Stimulated activated CD8-positive, alpha-beta memory T cell treated with anti-CD3 and anti-CD28 coated beads, Interleukin-4, amount 100 ng/mL, for 4 hours (primary cell): ENCODE data around the gene RNU2-63P.
"Not testable (repeated sequence)": the region's sequence is repeated elsewhere in the genome, so short reads cannot be mapped to it uniquely, and the experiment has no call there.

Experiments used
- DNase-seq, 2 donors: peaks; one replicate each; pipeline ENCODE4 v3.0.0-alpha.2; 2020; ENCODE audit warnings: low read depth in 2 of 2, low spot score in 1 of 2

RNU2-63P gene

GRCh38 chr2:88016086-88016959 lies at the start of gene RNU2-63P:
RNU2-63P (minus strand) TSS chr2:88016547.
- DNase-seq: peak; percentile 47 to 58

DNA sequence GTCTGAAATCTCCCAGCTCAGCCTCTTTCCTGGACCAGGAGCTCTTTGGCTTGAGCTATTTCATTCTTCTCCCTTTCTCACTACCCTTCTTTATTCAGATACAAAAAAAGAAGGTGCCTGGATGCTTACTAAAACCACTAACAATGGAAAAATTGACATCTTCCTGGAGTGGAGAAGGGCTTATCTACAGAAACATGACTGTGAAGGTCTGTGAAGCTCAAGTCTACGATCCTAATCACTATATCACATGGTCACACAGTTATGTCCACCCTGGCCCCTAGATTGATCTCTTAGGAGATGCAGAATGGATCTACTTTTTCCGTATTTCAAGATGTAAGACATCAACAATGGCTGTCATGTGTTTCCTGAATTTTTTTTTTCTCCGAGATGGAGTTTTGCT lies 44.9 kb upstream of the RNU2-63P start:
- no peak for DNase-seq

DNA sequence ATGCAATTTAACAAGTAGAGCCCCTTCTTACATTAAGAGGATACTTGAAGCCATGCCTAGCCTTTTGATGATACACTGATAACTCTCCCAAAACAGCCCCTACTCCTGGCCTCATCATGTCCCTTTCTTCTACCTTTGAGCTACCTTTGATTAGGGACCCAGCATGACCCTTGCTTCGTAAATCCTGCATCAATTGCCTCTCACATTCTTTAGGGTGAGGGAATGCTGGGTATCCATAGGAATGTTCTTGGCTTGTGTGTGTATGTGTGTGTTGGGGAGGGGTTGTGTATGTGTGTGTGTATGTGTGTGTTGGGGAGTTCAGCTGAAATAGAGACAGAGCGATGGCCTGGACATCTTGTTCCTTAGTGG lies 44.5 kb upstream of the RNU2-63P start:
- no peak for DNase-seq

DNA sequence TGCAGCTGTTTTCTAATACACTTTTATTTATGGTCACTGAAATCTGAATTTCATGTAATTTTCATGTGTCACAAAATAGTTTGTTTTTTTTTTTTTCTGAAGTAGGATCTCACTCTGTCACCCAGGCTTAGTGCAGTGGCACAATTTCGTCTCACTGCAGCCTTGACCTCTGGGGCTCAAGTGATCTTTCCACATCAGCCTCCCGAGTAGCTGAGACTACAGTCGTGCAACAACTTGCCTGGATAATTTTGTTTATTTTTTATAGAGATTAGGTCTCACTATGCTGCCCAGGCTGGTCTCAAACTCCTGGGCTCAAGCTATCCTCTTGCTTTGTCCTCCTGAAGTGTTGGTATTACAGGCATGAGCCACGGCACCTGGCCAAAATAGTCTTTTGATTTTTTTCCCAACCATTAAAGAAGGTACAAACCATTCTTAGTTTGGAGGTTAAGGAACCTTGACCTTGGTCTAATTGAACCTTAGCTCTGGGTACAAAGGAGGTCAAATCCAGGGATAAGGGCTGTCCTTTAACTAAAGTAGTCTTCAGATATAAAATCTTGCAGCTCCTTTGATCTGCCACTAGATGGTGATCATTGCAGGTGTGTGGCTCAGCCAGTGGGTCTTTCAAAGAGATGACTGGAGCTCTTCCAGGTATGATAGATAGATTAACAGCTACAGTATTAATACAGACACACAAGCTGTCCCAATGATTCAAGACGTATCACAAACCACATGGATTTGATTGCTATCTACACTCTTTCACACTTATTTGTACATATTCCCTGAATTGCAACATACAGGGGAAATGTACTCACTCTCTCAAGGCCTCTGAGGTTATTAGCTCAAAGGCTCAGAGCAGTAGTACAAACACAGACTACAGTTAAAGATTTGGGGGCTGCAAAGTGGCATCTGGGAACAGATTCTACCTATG lies 43.9 kb upstream of the RNU2-63P start:
- DNase-seq: no peak

DNA sequence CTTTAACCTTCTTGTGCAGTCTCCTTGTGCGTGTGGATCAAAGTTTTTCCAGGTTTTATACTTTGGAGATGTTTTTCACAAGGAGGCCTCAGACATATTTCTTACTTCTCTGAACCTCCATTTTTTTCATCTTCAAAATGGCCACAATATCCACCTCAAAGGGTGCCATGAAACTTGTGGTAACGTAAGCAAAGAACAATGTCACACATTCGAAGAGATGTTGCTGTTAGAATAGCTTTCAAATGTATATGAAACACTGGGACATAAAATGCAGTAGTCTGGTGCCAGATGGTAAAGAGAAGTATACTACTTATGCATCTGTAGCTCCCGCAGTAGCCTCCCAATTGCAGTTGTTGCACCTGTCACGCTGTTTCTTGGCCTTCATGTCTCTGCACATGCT lies 41.8 kb upstream of the RNU2-63P start:
- no peak for DNase-seq

- no peak for DNase-seq
These were observed 41.1 kb upstream of the RNU2-63P start for GRCh38 chr2:88057437-88057844.

DNA sequence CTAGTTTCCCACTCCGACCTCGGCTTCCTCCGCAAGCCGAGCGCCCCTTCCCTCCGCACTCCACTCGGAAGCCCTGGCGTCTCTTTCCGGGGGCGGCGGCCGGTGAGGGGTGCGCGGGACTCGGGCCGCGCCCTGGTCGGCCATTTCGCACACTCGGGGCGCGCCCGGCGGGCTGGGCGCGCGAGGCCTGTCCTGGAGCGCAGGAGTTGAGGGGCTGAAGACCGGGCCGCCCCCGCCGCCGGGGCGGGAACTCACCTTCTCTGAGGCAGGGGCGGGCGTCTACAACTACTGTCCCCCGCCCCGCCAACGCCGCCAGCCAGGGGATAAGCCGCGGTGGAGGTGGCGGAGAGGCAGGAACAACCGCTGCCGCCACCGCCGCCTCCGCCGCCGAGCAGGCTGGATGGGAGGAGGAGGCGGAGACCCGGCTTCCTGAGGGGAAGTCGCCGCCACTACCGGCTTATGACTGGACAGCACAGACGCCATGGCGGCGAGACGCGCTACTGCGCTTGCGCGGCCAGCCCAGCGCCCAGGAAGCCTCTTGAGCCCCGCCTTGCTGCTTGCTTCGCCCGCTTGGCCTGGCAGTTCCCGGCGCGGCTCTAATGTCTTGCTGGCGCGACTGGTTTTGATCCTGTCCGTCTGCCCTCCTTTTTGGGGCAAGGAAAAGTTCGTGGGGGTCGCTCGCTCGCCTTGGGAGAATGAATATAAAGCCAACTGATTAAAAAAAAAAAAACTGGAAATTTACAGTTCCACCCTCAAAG lies 39.2 kb upstream of the RNU2-63P start, which contains the start of gene KRCC1:
Gene KRCC1, minus strand, starts transcription at position 413 of the 758 bp plus-strand sequence. CDS start 27,220 bp downstream, outside the sequence.
- peak; percentile 73 to 91 for DNase-seq

GRCh38 chr2:88054782-88055370 lies 38.5 kb upstream of the RNU2-63P start:
- DNase-seq: no peak

DNA sequence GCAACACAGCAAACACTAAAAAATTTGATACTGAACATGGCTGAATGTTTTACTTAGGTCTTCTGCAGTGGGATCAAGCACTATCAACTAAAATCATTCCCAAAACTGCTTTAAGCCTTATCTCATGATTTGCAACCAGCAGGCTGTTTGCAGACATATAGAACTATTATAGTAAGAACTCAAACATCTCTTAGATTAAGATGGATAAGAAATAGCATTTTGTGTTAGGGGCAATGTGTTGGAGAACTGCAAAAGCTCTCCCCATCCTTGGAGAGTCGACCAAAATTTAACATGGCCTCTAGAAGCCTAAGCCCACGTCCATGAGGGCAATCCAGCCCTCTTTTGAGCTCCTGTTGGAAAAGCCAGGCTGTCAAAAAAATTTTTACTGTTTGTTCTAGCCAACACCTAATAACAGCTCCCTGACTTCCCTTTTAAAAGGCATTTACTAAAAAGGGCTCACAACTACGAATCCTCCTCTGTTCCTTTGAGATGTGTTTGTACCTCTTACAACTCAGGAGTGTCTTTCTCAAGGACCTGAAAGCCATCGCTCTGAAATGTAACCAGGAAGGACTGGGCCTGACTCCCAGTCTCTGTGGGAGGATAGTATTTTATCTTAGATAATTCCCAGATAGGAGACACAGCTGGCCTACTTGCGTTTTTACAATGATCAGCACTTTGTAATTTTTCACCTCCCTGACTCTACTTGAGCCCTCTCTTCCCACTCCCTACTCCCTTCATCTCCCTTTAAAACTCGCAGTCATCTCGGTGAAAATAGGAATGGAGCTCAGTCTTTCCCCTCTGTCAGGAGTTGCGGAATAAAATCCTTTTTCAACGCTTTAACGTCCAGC lies 37.8 kb upstream of the RNU2-63P start:
- no peak for DNase-seq

DNA sequence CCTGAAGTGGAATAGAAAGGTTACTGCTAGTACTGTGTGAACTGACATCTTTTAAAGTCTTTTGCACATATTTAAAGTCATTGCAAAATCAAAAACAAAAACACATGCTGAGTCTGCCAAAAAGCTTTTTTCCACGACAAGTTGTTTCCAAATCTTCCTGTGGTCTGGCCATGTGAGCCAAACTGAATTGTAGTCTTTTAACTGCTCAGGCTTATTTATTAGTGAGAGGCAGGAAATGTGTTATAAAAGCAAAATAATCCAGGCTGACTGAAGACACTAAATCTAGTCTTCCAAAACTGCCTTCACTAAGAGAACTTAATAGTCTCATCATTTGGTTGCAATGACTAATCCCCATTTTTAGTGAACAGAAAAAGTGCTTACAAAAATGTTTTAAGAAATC lies 36.9 kb upstream of the RNU2-63P start:
- DNase-seq: no peak

GRCh38 chr2:88051792-88052191 lies 35.4 kb upstream of the RNU2-63P start:
- no peak for DNase-seq

GRCh38 chr2:88049622-88050021 lies 33.3 kb upstream of the RNU2-63P start:
- DNase-seq: no peak

- no peak for DNase-seq
These were observed 32.2 kb upstream of the RNU2-63P start for GRCh38 chr2:88048541-88048940.

DNA sequence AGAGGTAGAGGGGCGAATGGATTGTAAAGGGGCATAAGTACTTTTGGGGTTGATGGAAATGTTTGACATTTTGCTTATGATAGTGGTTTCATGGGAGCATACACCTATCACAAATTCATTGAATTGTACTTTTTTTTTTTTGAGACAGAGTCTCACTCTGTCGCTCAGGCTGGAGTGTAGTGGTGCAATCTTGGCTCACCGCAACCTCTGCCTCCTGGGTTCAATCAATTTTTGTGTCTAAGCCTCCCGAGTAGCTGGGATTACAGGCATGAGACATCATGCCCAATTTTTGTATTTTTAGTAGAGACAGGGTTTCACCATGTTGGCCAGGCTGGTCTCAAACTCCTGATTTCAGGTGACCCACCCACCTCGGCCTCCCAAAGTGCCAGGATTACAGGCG lies 29.2 kb upstream of the RNU2-63P start:
- DNase-seq: not testable (repeated sequence)

GRCh38 chr2:88042476-88042875 lies 26.1 kb upstream of the RNU2-63P start:
- DNase-seq: no peak

- DNase-seq: no peak
These were observed 22.1 kb upstream of the RNU2-63P start for GRCh38 chr2:88038263-88039105.

- no peak for DNase-seq
These were observed 20.3 kb upstream of the RNU2-63P start for GRCh38 chr2:88036606-88037005.

DNA sequence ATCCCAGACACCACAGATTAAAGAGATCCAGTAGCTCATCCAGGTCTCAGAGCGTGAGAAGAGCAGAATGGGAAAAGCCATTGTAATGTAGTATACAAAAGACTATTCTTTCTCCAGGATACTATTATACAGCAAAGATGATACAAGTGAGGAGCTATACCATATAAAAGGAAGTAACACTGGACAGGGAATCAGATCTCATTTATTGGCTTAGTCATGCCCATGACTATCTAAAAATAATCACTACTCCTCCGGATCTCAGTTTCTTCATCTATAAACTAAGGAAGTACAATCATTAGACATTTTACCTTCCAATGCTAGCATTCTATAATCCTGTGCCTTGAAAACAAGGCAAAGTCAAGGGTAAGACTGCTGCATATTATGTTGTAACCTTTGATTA lies 19.8 kb upstream of the RNU2-63P start:
- DNase-seq: no peak
